A549 (cell line): ENCODE data around the gene PCDH8. TPM values are rescaled to one million over a fixed set of nuclear protein-coding genes. Genes with fewer than 3 reads are reported as not detected.
A peak's percentile ranks its signal among the peaks of the same experiment; 100 is the strongest.

Experiments
- ATAC-seq, 2 experiments: fragments of 200-7000 bp in 1 of 2; fragments of >200 bp in 1 of 2; cut with Nextera tagmentation in 1 of 2; cut with Tn5 transposase in 1 of 2; 3 replicates each; pipeline versions ENCODE4 v1.8.0 to v1.9.1; 2018 to 2020; ENCODE audit warnings: mild to moderate bottlenecking in 1 of 2, moderate library complexity in 1 of 2
- CTCF ChIA-PET: fragments of 300-600 bp; sonication (Branson Sonifier 250); formaldehyde crosslinking; extraction: SDS; loops from one replicate; lab custom pipeline; 2021; ENCODE audit warnings: antibody characterized with exemption, inconsistent platforms; lab: Yijun Ruan, JAX
- POLR2A ChIA-PET: fragments of 350-600 bp; formaldehyde crosslinking; extraction: SDS; loops from one replicate; lab custom pipeline; 2021; ENCODE audit warnings: antibody characterized with exemption, inconsistent platforms; lab: Yijun Ruan, JAX
- DNase-seq, 2 experiments: peaks; one replicate each; pipeline versions ENCODE4 v3.0.0 to v3.0.0-alpha.2; 2011 to 2016; ENCODE audit warnings: low read depth in 1 of 2, low spot score in 1 of 2
- FAIRE-seq: peaks from 2 replicates; lab custom pipeline; 2011; peaks lifted over from hg19 to GRCh38; lab: Jason Lieb, UNC
- H3K27ac ChIP-seq, 2 experiments: fragments of >200 bp; sonication (Bioruptor Twin); formaldehyde crosslinking; 3 replicates each; pipeline ENCODE4 v1.5.1; 2016 to 2017
- H3K4me1 ChIP-seq: fragments of >200 bp; sonication (Bioruptor Twin); formaldehyde crosslinking; 3 replicates; pipeline ENCODE4 v1.6.1; 2016
- H3K4me2 ChIP-seq: fragments of >200 bp; sonication (Bioruptor Twin); formaldehyde crosslinking; 3 replicates; pipeline ENCODE4 v1.6.1; 2016
- H3K4me3 ChIP-seq: fragments of >200 bp; sonication (Bioruptor Twin); formaldehyde crosslinking; 3 replicates; pipeline ENCODE4 v1.5.1; 2016
- H3K9me3 ChIP-seq: fragments of >200 bp; sonication (Bioruptor Twin); formaldehyde crosslinking; 3 replicates; pipeline ENCODE4 v1.6.1; 2016
- BHLHE40 ChIP-seq: IDR thresholded peaks from 2 replicates; pipeline ENCODE4 v1.6.1; 2012; ENCODE audit warnings: low read depth, low read length, inconsistent platforms
- CBX2 ChIP-seq: fragments of 200-600 bp; sonication (generic); IDR thresholded peaks from 2 replicates; pipeline ENCODE4 v1.6.1; 2016; ENCODE audit warnings: low read depth, mild to moderate bottlenecking, borderline replicate concordance
- CBX8 ChIP-seq: fragments of 200-600 bp; sonication (generic); IDR thresholded peaks from 2 replicates; pipeline ENCODE4 v1.6.1; 2016
- CHD4 ChIP-seq: fragments of 200-600 bp; sonication (generic); IDR thresholded peaks from 2 replicates; pipeline ENCODE4 v1.6.1; 2016; ENCODE audit warnings: antibody characterized with exemption, mild to moderate bottlenecking, borderline replicate concordance
- CTCF ChIP-seq: fragments of >200 bp; sonication (Bioruptor Twin); formaldehyde crosslinking; IDR thresholded peaks from 3 replicates; pipeline ENCODE4 v1.5.1; 2016
- EHMT2 ChIP-seq: fragments of 200-600 bp; sonication (generic); IDR thresholded peaks from 2 replicates; pipeline ENCODE4 v1.6.1; 2016; ENCODE audit warnings: antibody characterized with exemption, low read depth, mild to moderate bottlenecking, moderate library complexity
- EP300 ChIP-seq, 2 experiments: fragments of >200 bp; sonication (Bioruptor Twin); formaldehyde crosslinking; IDR thresholded peaks; 2 replicates in 1 of 2; 3 replicates in 1 of 2; pipeline ENCODE4 v1.6.1; 2016 to 2017
- ESRRA ChIP-seq: fragments of 150-350 bp; IDR thresholded peaks from 2 replicates; pipeline ENCODE4 v1.6.1; 2014; ENCODE audit warnings: mild to moderate bottlenecking, low read length, borderline replicate concordance
- HES2 ChIP-seq: fragments of >200 bp; sonication (Bioruptor Twin); formaldehyde crosslinking; IDR thresholded peaks from 2 replicates; pipeline ENCODE4 v1.6.1; 2016
- HEYL ChIP-seq: fragments of 250-450 bp; sonication (Bioruptor Pico); IDR thresholded peaks from 2 replicates; pipeline ENCODE4 v1.8.0; 2021; ENCODE audit warnings: mild to moderate bottlenecking, moderate library complexity
- KDM1A ChIP-seq: fragments of 200-600 bp; sonication (generic); IDR thresholded peaks from 2 replicates; pipeline ENCODE4 v1.6.1; 2016; ENCODE audit warnings: low read depth, mild to moderate bottlenecking
- KDM5A ChIP-seq: fragments of 200-600 bp; sonication (generic); IDR thresholded peaks from 2 replicates; pipeline ENCODE4 v1.6.1; 2016; ENCODE audit warnings: antibody characterized with exemption, mild to moderate bottlenecking
- NFE2L2 ChIP-seq: fragments of 150-350 bp; conservative IDR thresholded peaks from 2 replicates; pipeline ENCODE4 v1.6.1; 2014; ENCODE audit warnings: low read length
- NPAS2 ChIP-seq: fragments of 250-450 bp; sonication (Bioruptor Pico); IDR thresholded peaks from 2 replicates; pipeline ENCODE4 v1.8.0; 2022; ENCODE audit warnings: mild to moderate bottlenecking, moderate library complexity, borderline replicate concordance
- NR3C1 ChIP-seq: fragments of >200 bp; sonication (Bioruptor Twin); formaldehyde crosslinking; IDR thresholded peaks from 3 replicates; pipeline ENCODE4 v1.6.1; 2017
- PHF8 ChIP-seq: fragments of 200-600 bp; sonication (generic); IDR thresholded peaks from 2 replicates; pipeline ENCODE4 v1.6.1; 2016; ENCODE audit warnings: low read depth, mild to moderate bottlenecking, antibody characterized with exemption, moderate library complexity, borderline replicate concordance
- POLR2A ChIP-seq: IDR thresholded peaks from 2 replicates; pipeline ENCODE4 v1.6.1; 2012; ENCODE audit warnings: mild to moderate bottlenecking, low read length
- POLR2AphosphoS2 ChIP-seq: conservative IDR thresholded peaks from 2 replicates; pipeline ENCODE4 v1.6.1; 2012; ENCODE audit warnings: low read length, improper control_type of control experiment, inconsistent platforms
- RARB ChIP-seq: fragments of 250-450 bp; sonication (Bioruptor Pico); IDR thresholded peaks from 2 replicates; pipeline ENCODE4 v1.8.0; 2021; ENCODE audit warnings: mild to moderate bottlenecking, moderate library complexity
- RCOR1 ChIP-seq: fragments of 150-350 bp; IDR thresholded peaks from 2 replicates; pipeline ENCODE4 v1.6.1; 2014; ENCODE audit warnings: antibody characterized with exemption, low read length, low read depth
- RNF2 ChIP-seq: fragments of 200-600 bp; sonication (generic); IDR thresholded peaks from 2 replicates; pipeline ENCODE4 v1.6.1; 2016; ENCODE audit warnings: low read depth, mild to moderate bottlenecking, antibody characterized with exemption, moderate library complexity, borderline replicate concordance
- SMC3 ChIP-seq: fragments of >200 bp; sonication (Bioruptor Twin); formaldehyde crosslinking; IDR thresholded peaks from 3 replicates; pipeline ENCODE4 v1.6.1; 2018; ENCODE audit warnings: inconsistent platforms
- SREBF2 ChIP-seq: fragments of 450-650 bp; IDR thresholded peaks from 2 replicates; pipeline ENCODE4 v1.6.1; 2014; ENCODE audit warnings: mild to moderate bottlenecking, moderate library complexity
- TFCP2L1 ChIP-seq: fragments of 250-450 bp; sonication (Bioruptor Pico); IDR thresholded peaks from 2 replicates; pipeline ENCODE4 v1.5.0; 2021; ENCODE audit warnings: mild to moderate bottlenecking
- ZC3H11A ChIP-seq: fragments of 450-650 bp; IDR thresholded peaks from 2 replicates; pipeline ENCODE4 v1.6.1; 2014; ENCODE audit warnings: antibody characterized with exemption, mild to moderate bottlenecking
- ZNF302 ChIP-seq: fragments of 250-450 bp; sonication (Bioruptor Pico); IDR thresholded peaks from 2 replicates; pipeline ENCODE4 v1.9.0; 2021; ENCODE audit warnings: inconsistent platforms, mild to moderate bottlenecking, moderate library complexity
- ZSCAN20 ChIP-seq: fragments of 250-450 bp; sonication (Bioruptor Pico); IDR thresholded peaks from 2 replicates; pipeline ENCODE4 v1.8.0; 2022; ENCODE audit warnings: mild to moderate bottlenecking, moderate library complexity
- WGBS: methylation state at CpG from one replicate; pipeline ENCODE4 v1.1.6; 2017; ENCODE audit errors: missing lambda C conversion rate; 5-methylcytosine and 5-hydroxymethylcytosine counted together
- polyA plus RNA-seq, 4 experiments: library from polyadenylated mRNA; depleted of rRNA in 3 of 4; stranded (reverse); fragments of >200 nt; fragmentation: RNase III in 1 of 4; extraction: RNeasy Plus Mini Kit Qiagen cat#74134 plus additional on column Dnase treatment in 1 of 4; gene quantifications; 2 replicates in 3 of 4; 3 replicates in 1 of 4; pipeline ENCODE4 v1.2.3, GENCODE V29; 2011 to 2017
- TF ChIP-seq, protein P1 (sequence below): fragments of >200 bp; sonication (Bioruptor Twin); formaldehyde crosslinking; IDR thresholded peaks from 3 replicates; pipeline ENCODE4 v1.6.1; 2016

Gene PCDH8
- polyA plus RNA-seq, 2 of the 4 experiments (the other 2 are of a cell fraction) = not detected

DNA sequence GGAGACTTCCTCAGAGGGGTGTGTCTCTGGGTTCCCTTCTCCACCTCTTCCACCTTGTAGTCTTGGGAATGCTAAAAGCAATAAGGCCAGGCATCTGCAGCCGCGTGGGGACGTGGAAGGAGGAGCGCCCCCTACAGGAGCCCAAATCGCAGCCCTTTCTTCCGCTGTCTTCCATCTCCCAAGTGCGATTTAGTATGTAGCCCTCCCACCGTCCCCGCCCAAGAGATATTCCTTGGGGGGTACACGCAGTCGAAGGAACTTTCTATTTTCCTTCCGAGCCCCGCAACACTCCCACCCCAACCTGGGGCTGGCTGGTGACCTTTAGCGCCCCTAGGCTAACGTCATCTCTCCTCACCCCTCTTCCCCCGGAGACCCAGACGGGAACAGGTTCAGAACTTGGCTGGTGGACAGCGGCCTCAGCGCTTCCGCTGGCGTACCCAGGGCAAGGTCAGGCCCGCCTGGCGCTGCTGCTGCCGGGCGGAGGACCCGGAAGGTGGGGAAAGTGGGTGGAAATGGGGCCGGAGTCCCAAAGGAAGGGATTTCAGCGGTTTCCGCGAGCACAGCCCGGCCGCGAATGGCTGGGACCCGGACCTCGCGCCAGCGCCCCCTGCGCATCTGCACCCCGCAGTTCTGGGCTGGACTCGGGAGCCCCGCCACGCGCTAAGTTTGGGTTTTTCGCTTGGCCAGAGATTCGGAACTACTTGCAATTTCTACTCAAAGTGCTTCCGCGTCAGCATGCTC, 2.1 kb upstream of the PCDH8 start (continued):
- TF ChIP-seq TFCP2L1 (CRISPR knock-in tag) (no peak), EHMT2 (peak; percentile 43; the same call in 1 of the 2 replicates)
- TF ChIP-seq, all 56 proteins: peak for 4

DNA sequence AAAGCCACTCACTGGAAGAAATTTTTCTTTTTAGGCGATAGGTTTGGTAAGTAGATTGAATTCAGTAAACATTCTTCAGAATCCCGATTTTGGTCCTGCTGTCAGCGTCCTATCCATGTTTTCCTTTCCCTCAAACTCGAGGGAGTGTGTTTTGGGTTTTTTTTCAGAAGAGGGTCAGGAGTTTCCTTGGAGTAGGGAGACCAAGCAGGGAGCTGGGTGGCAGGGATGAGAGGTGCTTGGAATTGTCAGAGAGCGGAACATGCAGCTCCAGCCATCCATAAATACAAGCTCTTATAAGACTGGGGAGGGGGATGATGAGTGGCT, 1.6 kb upstream of the PCDH8 start:
- POLR2A ChIA-PET = no interaction called here
- CTCF ChIA-PET = no interaction called here
- FAIRE-seq = no peak
- Histone ChIP-seq H3K4me2 (no peak overlapping the region), H3K4me1 (no peaks in the 10 kb centered on the region), H3K9me3 (no peaks in the 10 kb centered on the region)
- TF ChIP-seq CBX8 = no peak
- TF ChIP-seq EP300 (IDR thresholded peaks at IDR 0.05) = no peak
- TF ChIP-seq KDM5A = no peak
- TF ChIP-seq CTCF = no peak
- TF ChIP-seq SREBF2 = no peak
- TF ChIP-seq POLR2A = no peak
- no peak for TF ChIP-seq EHMT2
- TF ChIP-seq, protein P1, sequence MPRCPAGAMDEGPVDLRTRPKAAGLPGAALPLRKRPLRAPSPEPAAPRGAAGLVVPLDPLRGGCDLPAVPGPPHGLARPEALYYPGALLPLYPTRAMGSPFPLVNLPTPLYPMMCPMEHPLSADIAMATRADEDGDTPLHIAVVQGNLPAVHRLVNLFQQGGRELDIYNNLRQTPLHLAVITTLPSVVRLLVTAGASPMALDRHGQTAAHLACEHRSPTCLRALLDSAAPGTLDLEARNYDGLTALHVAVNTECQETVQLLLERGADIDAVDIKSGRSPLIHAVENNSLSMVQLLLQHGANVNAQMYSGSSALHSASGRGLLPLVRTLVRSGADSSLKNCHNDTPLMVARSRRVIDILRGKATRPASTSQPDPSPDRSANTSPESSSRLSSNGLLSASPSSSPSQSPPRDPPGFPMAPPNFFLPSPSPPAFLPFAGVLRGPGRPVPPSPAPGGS = no peak
- no peak for TF ChIP-seq CHD4
- TF ChIP-seq ESRRA = no peak
- no peak for TF ChIP-seq RARB (CRISPR knock-in tag)
- TF ChIP-seq PHF8 = no peak
- TF ChIP-seq BHLHE40 = no peak
- no peak for TF ChIP-seq NPAS2
- no peak for TF ChIP-seq CBX2
- TF ChIP-seq NFE2L2 = no peak
- no peak for TF ChIP-seq RCOR1
- TF ChIP-seq HES2 = no peak
- no peak for TF ChIP-seq ZSCAN20 (CRISPR knock-in tag)
- TF ChIP-seq HEYL (CRISPR knock-in tag) = no peak
- TF ChIP-seq, all 56 proteins: peak for 0
- 39% methylated on average over 5 of the region's 5 CpGs for WGBS
- Histone ChIP-seq H3K27ac (no peak overlapping the region), H3K4me3 (no peak overlapping the region)
- DNase-seq (no peak), ATAC-seq (no peak)

- Histone ChIP-seq H3K27ac (no peak overlapping the region), H3K9me3 (no peaks in the 10 kb centered on the region), H3K4me1 (no peaks in the 10 kb centered on the region), H3K4me2 (no peak overlapping the region), H3K4me3 (no peak overlapping the region)
- TF ChIP-seq CBX2 (no peak), ZNF302 (no peak), SMC3 (no peak), NR3C1 (no peak), POLR2AphosphoS2 (no peak), RNF2 (no peak), BHLHE40 (no peak), CTCF (no peak), POLR2A (no peak), KDM1A (no peak), ZC3H11A (no peak)
- 58% methylated on average over 20 of the region's 24 CpGs for WGBS
- CTCF ChIA-PET = no interaction called here
- FAIRE-seq (no peak), DNase-seq (no peak), ATAC-seq (no peak)
- POLR2A ChIA-PET = no interaction called here
Observed at GRCh38 chr13:52849291-52850071, 1.0 kb upstream of the PCDH8 start.
